H9 (cell line): ENCODE results near the gene LCE4A. TPM values are rescaled to one million over a fixed set of nuclear protein-coding genes. Genes with fewer than 3 reads are reported as not detected.

Experiments
- DNase-seq: peaks from one replicate; pipeline ENCODE4 v3.0.0-alpha.2; 2017
- H2AFZ ChIP-seq: one replicate; pipeline ENCODE4 v1.6.1; 2013; ENCODE audit warnings: mild to moderate bottlenecking, low read length, control low read depth, moderate library complexity
- H2AK5ac ChIP-seq: 2 replicates; pipeline ENCODE4 v1.6.1; 2013; ENCODE audit warnings: low read length, control low read depth, mixed read lengths; ENCODE audit not compliant: insufficient read length
- H2BK120ac ChIP-seq: one replicate; pipeline ENCODE4 v1.6.1; 2013; ENCODE audit warnings: low read depth, mild to moderate bottlenecking, low read length, control low read depth, inconsistent platforms; ENCODE audit not compliant: poor library complexity, severe bottlenecking
- H2BK12ac ChIP-seq: 2 replicates; pipeline ENCODE4 v1.6.1; 2013; ENCODE audit warnings: low read length, control low read depth, mixed read lengths, low read depth; ENCODE audit not compliant: insufficient read length
- H2BK15ac ChIP-seq: 2 replicates; pipeline ENCODE4 v1.6.1; 2013; ENCODE audit warnings: low read depth, low read length, control low read depth
- H2BK20ac ChIP-seq: one replicate; pipeline ENCODE4 v1.6.1; 2013; ENCODE audit warnings: low read depth, mild to moderate bottlenecking, low read length, control low read depth, inconsistent platforms; ENCODE audit not compliant: poor library complexity, severe bottlenecking
- H2BK5ac ChIP-seq: 2 replicates; pipeline ENCODE4 v1.6.1; 2013; ENCODE audit warnings: low read length, control low read depth, mixed read lengths; ENCODE audit not compliant: insufficient read length
- H3K14ac ChIP-seq: 2 replicates; pipeline ENCODE4 v1.6.1; 2013; ENCODE audit warnings: low read length, control low read depth; ENCODE audit not compliant: insufficient read depth
- H3K18ac ChIP-seq: 2 replicates; pipeline ENCODE4 v1.6.1; 2013; ENCODE audit warnings: low read depth, mild to moderate bottlenecking, mixed read lengths, low read length, control low read depth; ENCODE audit not compliant: insufficient read length
- H3K23ac ChIP-seq: 2 replicates; pipeline ENCODE4 v1.6.1; 2013; ENCODE audit warnings: low read length, control low read depth, mixed read lengths, low read depth; ENCODE audit not compliant: insufficient read length
- H3K23me2 ChIP-seq: 2 replicates; pipeline ENCODE4 v1.6.1; 2013; ENCODE audit warnings: low read depth, mild to moderate bottlenecking, mixed read lengths, low read length, control low read depth; ENCODE audit not compliant: insufficient read length, poor library complexity, severe bottlenecking
- H3K27ac ChIP-seq: 2 replicates; pipeline ENCODE4 v1.5.1; 2013; ENCODE audit warnings: low read length, control low read depth, mixed read lengths, low read depth; ENCODE audit not compliant: insufficient read length
- H3K27me3 ChIP-seq: 2 replicates; pipeline ENCODE4 v1.6.1; 2013; ENCODE audit warnings: low read length, control low read depth, inconsistent platforms; ENCODE audit not compliant: insufficient read depth
- H3K4ac ChIP-seq: 2 replicates; pipeline ENCODE4 v1.6.1; 2013; ENCODE audit warnings: low read depth, mild to moderate bottlenecking, control low read depth, inconsistent platforms, low read length, moderate library complexity
- H3K4me1 ChIP-seq: 2 replicates; pipeline ENCODE4 v1.6.1; 2013; ENCODE audit warnings: low read length, control low read depth, inconsistent platforms; ENCODE audit not compliant: insufficient read depth
- H3K4me2 ChIP-seq: 2 replicates; pipeline ENCODE4 v1.6.1; 2013; ENCODE audit warnings: low read length, control low read depth, mixed read lengths; ENCODE audit not compliant: insufficient read length, insufficient read depth
- H3K56ac ChIP-seq: 2 replicates; pipeline ENCODE4 v1.6.1; 2013; ENCODE audit warnings: low read depth, mild to moderate bottlenecking, mixed read lengths, low read length, control low read depth; ENCODE audit not compliant: insufficient read length
- H3K79me1 ChIP-seq: 2 replicates; pipeline ENCODE4 v1.6.1; 2013; ENCODE audit warnings: low read depth, mild to moderate bottlenecking, moderate library complexity, low read length, control low read depth, inconsistent platforms; ENCODE audit not compliant: insufficient read depth, poor library complexity, severe bottlenecking
- H3K79me2 ChIP-seq: 2 replicates; pipeline ENCODE4 v1.6.1; 2013; ENCODE audit warnings: low read length, control low read depth, inconsistent platforms; ENCODE audit not compliant: insufficient read depth
- H3K9ac ChIP-seq: 2 replicates; pipeline ENCODE4 v1.6.1; 2013; ENCODE audit warnings: low read length, control low read depth, mixed read lengths; ENCODE audit not compliant: insufficient read length; ENCODE audit errors: extremely low read depth
- H3K9me3 ChIP-seq: one replicate; pipeline ENCODE4 v1.6.1; 2013; ENCODE audit warnings: low read depth, low read length, inconsistent platforms; ENCODE audit not compliant: control insufficient read depth
- H3T11ph ChIP-seq: one replicate; pipeline ENCODE4 v1.6.1; 2013; ENCODE audit warnings: mild to moderate bottlenecking, low read length, control low read depth, inconsistent platforms
- H4K20me1 ChIP-seq: one replicate; pipeline ENCODE4 v1.6.1; 2013; ENCODE audit not compliant: control insufficient read depth, insufficient read length, insufficient read depth
- H4K5ac ChIP-seq: 2 replicates; pipeline ENCODE4 v1.6.1; 2013; ENCODE audit warnings: low read depth, mild to moderate bottlenecking, mixed read lengths, low read length, control low read depth; ENCODE audit not compliant: insufficient read length
- H4K8ac ChIP-seq: replicated peaks from 2 replicates; pipeline ENCODE4 v1.6.1; 2013; ENCODE audit warnings: low read length, control low read depth, mixed read lengths, low read depth; ENCODE audit not compliant: insufficient read length
- H4K91ac ChIP-seq: 2 replicates; pipeline ENCODE4 v1.6.1; 2013; ENCODE audit warnings: low read depth, mild to moderate bottlenecking, moderate library complexity, mixed read lengths, low read length, control low read depth; ENCODE audit not compliant: insufficient read length
- H3K27ac Mint-ChIP-seq, 3 experiments: 2 replicates in 2 of 3; 3 replicates in 1 of 3; pipeline ENCODE4 v1.8.0; 2020 to 2021; ENCODE audit warnings: mixed read lengths in 3 of 3, mild to moderate bottlenecking in 1 of 3, moderate library complexity in 1 of 3
- H3K27me3 Mint-ChIP-seq: 2 replicates; pipeline ENCODE4 v1.8.0; 2021; ENCODE audit warnings: low read depth, mild to moderate bottlenecking, moderate library complexity, mixed read lengths
- H3K36me3 Mint-ChIP-seq, 3 experiments: 2 replicates in 2 of 3; 3 replicates in 1 of 3; pipeline ENCODE4 v1.8.0; 2020 to 2021; ENCODE audit warnings: low read depth in 3 of 3, mixed read lengths in 3 of 3; ENCODE audit not compliant: insufficient read depth in 1 of 3
- H3K4me1 Mint-ChIP-seq, 2 experiments: 2 replicates each; pipeline ENCODE4 v1.8.0; 2020; ENCODE audit warnings: mixed read lengths in 2 of 2
- H3K4me3 Mint-ChIP-seq, 2 experiments: 2 replicates in 1 of 2; 3 replicates in 1 of 2; pipeline ENCODE4 v1.8.0; 2020 to 2021; ENCODE audit warnings: mild to moderate bottlenecking in 2 of 2, mixed read lengths in 2 of 2, moderate library complexity in 1 of 2
- H3K9me3 Mint-ChIP-seq, 2 experiments: 2 replicates in 1 of 2; 3 replicates in 1 of 2; pipeline ENCODE4 v1.8.0; 2020; ENCODE audit warnings: mild to moderate bottlenecking in 2 of 2, mixed read lengths in 2 of 2, moderate library complexity in 1 of 2
- CTCF ChIP-seq: fragments of 200-600 bp; sonication (generic); conservative IDR thresholded peaks from 3 replicates; pipeline ENCODE4 v1.8.0; 2021; ENCODE audit warnings: antibody characterized with exemption, mild to moderate bottlenecking
- WGBS: extraction: QIAGEN DNeasy Blood & Tissue Kit; methylation state at CpG from one replicate; pipeline ENCODE4 v1.1.7; 2013; ENCODE audit warnings: missing lambda C conversion rate, low lambda C conversion rate, mixed read lengths; ENCODE audit not compliant: insufficient read length; ENCODE audit errors: extremely low coverage; 5-methylcytosine and 5-hydroxymethylcytosine counted together
- total RNA-seq: library from RNA; stranded (reverse); gene quantifications from 2 replicates; pipeline ENCODE4 v1.2.1, GENCODE V29; 2021

Gene LCE4A
- total RNA-seq, 1 experiment from 2014 or later = not detected

- H3K4me1 Mint-ChIP-seq = no peaks in the 10 kb centered on the region
Measured at GRCh38 chr1:152737997-152738396, 30.0 kb downstream of the LCE4A start.

More at GRCh38 chr1:152737997-152738396, 30.0 kb downstream of the LCE4A start:
- Histone ChIP-seq H3K9me3 (peaks cover 93% of the 10 kb centered on the region), H2AK5ac (no peak overlapping the region), H3K4me1 (no peaks in the 10 kb centered on the region), H3K4me2 (no peak overlapping the region), H3K23ac (no peak overlapping the region), H2BK12ac (no peak overlapping the region), H4K8ac (no peak overlapping the region), H3K27me3 (no peaks in the 10 kb centered on the region), H3K23me2 (no peaks in the 10 kb centered on the region), H2BK15ac (no peak overlapping the region), H3K27ac (no peak overlapping the region), H4K91ac (no peak overlapping the region), H2AFZ (no peak overlapping the region), H3K14ac (no peak overlapping the region), H3K79me2 (no peaks in the 10 kb centered on the region), H3T11ph (no peak overlapping the region), H3K56ac (no peak overlapping the region), H2BK5ac (no peak overlapping the region), H2BK120ac (no peak overlapping the region), H3K18ac (no peak overlapping the region), H3K4ac (no peak overlapping the region), H4K20me1 (no peaks in the 10 kb centered on the region), H3K79me1 (no peaks in the 10 kb centered on the region), H4K5ac (no peak overlapping the region), H3K9ac (no peak overlapping the region), H2BK20ac (no peak overlapping the region)
- peaks cover 3% of the 10 kb centered on the region; the same call in 1 of the 2 replicates for H3K27me3 Mint-ChIP-seq
- H3K36me3 Mint-ChIP-seq = peaks cover 0 to 32% (median 12%) of the 10 kb centered on the region in 3 experiments; a peak in 5 of 7 replicates
- no peak overlapping the region for H3K27ac Mint-ChIP-seq
- TF ChIP-seq CTCF = no peak
- H3K9me3 Mint-ChIP-seq = peaks cover 96 to 97% of the 10 kb centered on the region in 2 experiments
- DNase-seq = no peak
- WGBS = no CpG with 5 or more reads among the region's 5 CpGs
- H3K4me3 Mint-ChIP-seq = no peak overlapping the region; a peak in 1 of 5 replicates
